K562 (cell line): ENCODE measurements around the gene RABIF. TPM values are rescaled to one million over a fixed set of nuclear protein-coding genes. Genes with fewer than 3 reads are reported as not detected.
A peak's percentile ranks its signal among the peaks of the same experiment; 100 is the strongest.

Experiments used
- CBX1 ChIP-seq: sonication (generic); IDR thresholded peaks from 2 replicates; pipeline ENCODE4 v1.6.1; 2016; ENCODE audit warnings: antibody characterized with exemption, low read depth, mild to moderate bottlenecking
- CCNT2 ChIP-seq: IDR thresholded peaks from 2 replicates; pipeline ENCODE4 v1.6.1; 2011; ENCODE audit warnings: borderline replicate concordance, low read depth, mild to moderate bottlenecking, moderate library complexity, mixed read lengths, low read length; ENCODE audit not compliant: insufficient read length; ENCODE audit errors: extremely low read depth
- E2F6 ChIP-seq, 2 experiments: IDR thresholded peaks; 2 replicates each; pipeline ENCODE4 v1.6.1; 2011; ENCODE audit warnings: borderline replicate concordance in 1 of 2, control low read depth in 1 of 2, low read depth in 1 of 2, low read length in 1 of 2, mild to moderate bottlenecking in 1 of 2, mixed read lengths in 1 of 2, moderate library complexity in 1 of 2; ENCODE audit not compliant: insufficient read depth in 1 of 2, insufficient read length in 1 of 2, poor library complexity in 1 of 2, severe bottlenecking in 1 of 2; ENCODE audit errors: extremely low read depth in 1 of 2
- ELF1 ChIP-seq: fragments of 200-800 bp; sonication (Bioruptor generic); IDR thresholded peaks from 2 replicates; pipeline ENCODE4 v1.6.1; 2016; ENCODE audit warnings: missing genetic modification characterization, missing compliant biosample characterization
- HIVEP1 ChIP-seq: fragments of 250-450 bp; sonication (Bioruptor Pico); IDR thresholded peaks from 2 replicates; pipeline ENCODE4 v1.4.0; 2020; ENCODE audit warnings: mild to moderate bottlenecking
- PML ChIP-seq: IDR thresholded peaks from 2 replicates; pipeline ENCODE4 v1.6.1; 2012; ENCODE audit warnings: low read length, inconsistent platforms
- RB1 ChIP-seq: fragments of 450-650 bp; IDR thresholded peaks from 2 replicates; pipeline ENCODE4 v1.6.1; 2017; ENCODE audit warnings: low read depth, mild to moderate bottlenecking
- RCOR1 ChIP-seq, 2 experiments: IDR thresholded peaks; 2 replicates each; pipeline ENCODE4 v1.6.1; 2012; ENCODE audit warnings: low read depth in 2 of 2, low read length in 2 of 2, borderline replicate concordance in 1 of 2, improper control_type of control experiment in 1 of 2
- REST ChIP-seq, 2 experiments: fragments of 450-650 bp; formaldehyde crosslinking in 1 of 2; IDR thresholded peaks; 2 replicates each; pipeline versions ENCODE4 v1.4.0 to v1.6.1; 2014 to 2020; ENCODE audit warnings: mild to moderate bottlenecking in 2 of 2, borderline replicate concordance in 1 of 2, low read depth in 1 of 2
- RNF2 ChIP-seq: sonication (generic); IDR thresholded peaks from 2 replicates; pipeline ENCODE4 v1.6.1; 2016
- TEAD1 ChIP-seq, 2 experiments: fragments of 450-650 bp in 1 of 2; sonication (generic) in 1 of 2; formaldehyde crosslinking; IDR thresholded peaks; 2 replicates each; pipeline versions ENCODE4 v1.4.0 to v1.8.0; 2020 to 2022; ENCODE audit warnings: mild to moderate bottlenecking in 2 of 2, missing genetic modification reagents in 1 of 2
- ZBED1 ChIP-seq: IDR thresholded peaks from 2 replicates; pipeline ENCODE4 v1.6.1; 2014
- ZNF12 ChIP-seq: sonication (generic); formaldehyde crosslinking; IDR thresholded peaks from 2 replicates; pipeline ENCODE4 v1.4.0; 2020; ENCODE audit warnings: mild to moderate bottlenecking, missing genetic modification reagents
- ZNF212 ChIP-seq: fragments of 450-650 bp; formaldehyde crosslinking; IDR thresholded peaks from 2 replicates; pipeline ENCODE4 v1.4.0; 2020; ENCODE audit warnings: mild to moderate bottlenecking
- ZNF24 ChIP-seq: fragments of 450-650 bp; IDR thresholded peaks from 2 replicates; pipeline ENCODE4 v1.6.1; 2016
- ZNF431 ChIP-seq: sonication (generic); formaldehyde crosslinking; IDR thresholded peaks from 2 replicates; pipeline ENCODE4 v1.8.0; 2022; ENCODE audit warnings: mild to moderate bottlenecking, missing genetic modification reagents
- polyA plus RNA-seq, 8 experiments: library from polyadenylated mRNA; depleted of rRNA in 4 of 8; stranded (reverse) in 5 of 8; unstranded in 3 of 8; fragments of >200 nt; fragmentation: Nextera tagmentation in 2 of 8; fragmentation: Illumina TruSeq in 1 of 8; extraction: Ambion mirVana in 2 of 8; extraction: Trizol in 1 of 8; gene quantifications; 2 replicates each; pipeline versions ENCODE4 v1.2.1 to v1.2.3, GENCODE V29; 2011 to 2014; ENCODE audit warnings: inconsistent platforms in 1 of 8, missing spikeins in 1 of 8
- total RNA-seq, 7 experiments: library from RNA; depleted of rRNA in 6 of 7; stranded (reverse); fragments of >200 nt in 6 of 7; fragmentation: Illumina TruSeq in 2 of 7; extraction: Trizol in 2 of 7; gene quantifications; 2 replicates each; pipeline versions ENCODE4 v1.2.1 to v1.2.3, GENCODE V29; 2011 to 2021; ENCODE audit warnings: low replicate concordance in 1 of 7

RABIF gene
- total and polyA plus RNA-seq, 9 of the 15 experiments (the other 6 are each of a cell fraction or from before 2014, with no cell fraction given) = 7.4 to 20.1 (median 11.0) TPM

- TF ChIP-seq REST (IDR thresholded peaks at IDR 0.05; ENCODE audit: borderline replicate concordance) (peak; percentile 32), REST (CRISPR knock-in tag; IDR thresholded peaks at IDR 0.05; ENCODE audit: low read depth) (peak; percentile 70; the same call in 1 of the 2 replicates), RNF2 (0 out of 2 replicates have a peak, but pooled peaks have one; percentile 11), ZNF12 (CRISPR knock-in tag) (peak; percentile 80; the same call in 1 of the 2 replicates), RCOR1 (IDR thresholded peaks at IDR 0.05; ENCODE audit: borderline replicate concordance in 1 of 2, low read depth in 2 of 2, low read length in 2 of 2) (peak in 1 of 2 experiments; percentile 1; a peak in 1 of 4 replicates), RB1 (peak; percentile 86), ZBED1 (peak; percentile 83; the same call in 1 of the 2 replicates), CCNT2 (peak; percentile 92), ZNF212 (CRISPR knock-in tag) (0 out of 2 replicates have a peak, but pooled peaks have one; percentile 32), ZNF24 (0 out of 2 replicates have a peak, but pooled peaks have one; percentile 9), PML (peak; percentile 87), TEAD1 (CRISPR knock-in tag; IDR thresholded peaks at IDR 0.05) (peak in 1 of 2 experiments; percentile 46; a peak in 1 of 4 replicates), ELF1 (peak; percentile 90), CBX1 (peak; percentile 67), ZNF431 (CRISPR knock-in tag) (no peak; the same call in 1 of the 2 replicates), E2F6 (IDR thresholded peaks at IDR 0.05; ENCODE audit: borderline replicate concordance in 1 of 2, extremely low read depth in 1 of 2, insufficient read depth in 1 of 2, insufficient read length in 1 of 2, low read depth in 1 of 2, low read length in 1 of 2, poor library complexity in 1 of 2, severe bottlenecking in 1 of 2) (peak; percentile 29 to 88), HIVEP1 (CRISPR knock-in tag) (no peak)
Measured at GRCh38 chr1:202888531-202889360, at the start of gene RABIF (continued).
